Fibroblast of lung (primary cell): ENCODE data around the gene HIVEP3. TPM values are rescaled to one million over a fixed set of nuclear protein-coding genes. Genes with fewer than 3 reads are reported as not detected.

Source experiments
- DNase-seq, 2 donors: peaks; one replicate each; pipeline versions ENCODE4 v3.0.0 to v3.0.0-alpha.2; 2010; ENCODE audit warnings: low read depth in 2 of 2
- H2AFZ ChIP-seq: 2 replicates; pipeline ENCODE4 v1.5.1; 2012; ENCODE audit warnings: low read length, control low read depth, inconsistent platforms
- H3K27ac ChIP-seq: 2 replicates; pipeline ENCODE4 v1.5.1; 2011; ENCODE audit warnings: low read length, control low read depth; ENCODE audit not compliant: insufficient read depth
- H3K27me3 ChIP-seq: 2 replicates; pipeline ENCODE4 v1.5.1; 2011; ENCODE audit warnings: mild to moderate bottlenecking, low read length; ENCODE audit not compliant: control insufficient read depth, insufficient read depth
- H3K36me3 ChIP-seq: 2 replicates; pipeline ENCODE4 v1.5.1; 2011; ENCODE audit warnings: low read length; ENCODE audit not compliant: control insufficient read depth, insufficient read depth
- H3K4me1 ChIP-seq: 2 replicates; pipeline ENCODE4 v1.5.1; 2011; ENCODE audit warnings: low read length; ENCODE audit not compliant: control insufficient read depth, insufficient read depth; ENCODE audit errors: extremely low read depth
- H3K4me2 ChIP-seq: 2 replicates; pipeline ENCODE4 v1.5.1; 2011; ENCODE audit warnings: low read length, control low read depth; ENCODE audit not compliant: insufficient read depth; ENCODE audit errors: extremely low read depth
- H3K4me3 ChIP-seq, 4 experiments: fragments of 200-600 bp in 1 of 4; sonication (generic) in 1 of 4; replicated peaks in 1 of 4; 2 replicates each; pipeline ENCODE4 v1.5.1; 2011 to 2016; ENCODE audit warnings: low read length in 4 of 4, low read depth in 3 of 4, mild to moderate bottlenecking in 3 of 4, control low read depth in 2 of 4, inconsistent platforms in 1 of 4, mixed read lengths in 1 of 4; ENCODE audit not compliant: insufficient read depth in 1 of 4; ENCODE audit errors: control extremely low read depth in 1 of 4
- H3K79me2 ChIP-seq: 2 replicates; pipeline ENCODE4 v1.5.1; 2012; ENCODE audit warnings: mild to moderate bottlenecking, low read length, inconsistent platforms; ENCODE audit not compliant: control insufficient read depth, insufficient read depth
- H3K9ac ChIP-seq: 2 replicates; pipeline ENCODE4 v1.5.1; 2011; ENCODE audit warnings: mild to moderate bottlenecking, low read length, control low read depth; ENCODE audit not compliant: insufficient read depth
- H3K9me3 ChIP-seq: 2 replicates; pipeline ENCODE4 v1.5.1; 2012; ENCODE audit warnings: low read depth, low read length; ENCODE audit not compliant: control insufficient read depth, insufficient read depth
- H4K20me1 ChIP-seq: 2 replicates; pipeline ENCODE4 v1.5.1; 2011; ENCODE audit warnings: low read length; ENCODE audit not compliant: control insufficient read depth, insufficient read depth; ENCODE audit errors: extremely low read depth
- EZH2 ChIP-seq: IDR thresholded peaks from 2 replicates; pipeline ENCODE4 v1.5.1; 2012; ENCODE audit warnings: low read length, control low read depth, mild to moderate bottlenecking; ENCODE audit errors: missing control alignments
- polyA plus RNA-seq, 2 donors: library from polyadenylated mRNA; depleted of rRNA in 1 of 2; stranded (reverse) in 1 of 2; unstranded in 1 of 2; fragments of >200 nt; gene quantifications; 2 replicates each; pipeline ENCODE4 v1.2.1, GENCODE V29; 2011 to 2012; ENCODE audit warnings: missing spikeins in 1 of 2
- total RNA-seq: library from RNA; depleted of rRNA; stranded (reverse); fragments of >200 nt; gene quantifications from 2 replicates; pipeline ENCODE4 v1.2.1, GENCODE V29; 2014
- TF ChIP-seq, protein P1 (sequence below), 2 donors: IDR thresholded peaks in 1 of 2; conservative IDR thresholded peaks in 1 of 2; 1 replicate in 1 of 2; 2 replicates in 1 of 2; pipeline ENCODE4 v1.5.1; 2011 to 2012; ENCODE audit warnings: low read length in 2 of 2, control low read depth in 1 of 2, inconsistent platforms in 1 of 2, low read depth in 1 of 2, mild to moderate bottlenecking in 1 of 2

HIVEP3 gene
- total and polyA plus RNA-seq, 2 donors (not counting 1 experiment from before 2014, with no cell fraction given): 0.83 to 3.2 TPM

- no peaks in the 10 kb centered on the region for H3K9me3 ChIP-seq
- no peaks in the 10 kb centered on the region for H3K36me3 ChIP-seq
- H2AFZ ChIP-seq: no peak overlapping the region
- no peaks in the 10 kb centered on the region for H4K20me1 ChIP-seq
- no peak for TF ChIP-seq EZH2
- TF ChIP-seq, protein P1, sequence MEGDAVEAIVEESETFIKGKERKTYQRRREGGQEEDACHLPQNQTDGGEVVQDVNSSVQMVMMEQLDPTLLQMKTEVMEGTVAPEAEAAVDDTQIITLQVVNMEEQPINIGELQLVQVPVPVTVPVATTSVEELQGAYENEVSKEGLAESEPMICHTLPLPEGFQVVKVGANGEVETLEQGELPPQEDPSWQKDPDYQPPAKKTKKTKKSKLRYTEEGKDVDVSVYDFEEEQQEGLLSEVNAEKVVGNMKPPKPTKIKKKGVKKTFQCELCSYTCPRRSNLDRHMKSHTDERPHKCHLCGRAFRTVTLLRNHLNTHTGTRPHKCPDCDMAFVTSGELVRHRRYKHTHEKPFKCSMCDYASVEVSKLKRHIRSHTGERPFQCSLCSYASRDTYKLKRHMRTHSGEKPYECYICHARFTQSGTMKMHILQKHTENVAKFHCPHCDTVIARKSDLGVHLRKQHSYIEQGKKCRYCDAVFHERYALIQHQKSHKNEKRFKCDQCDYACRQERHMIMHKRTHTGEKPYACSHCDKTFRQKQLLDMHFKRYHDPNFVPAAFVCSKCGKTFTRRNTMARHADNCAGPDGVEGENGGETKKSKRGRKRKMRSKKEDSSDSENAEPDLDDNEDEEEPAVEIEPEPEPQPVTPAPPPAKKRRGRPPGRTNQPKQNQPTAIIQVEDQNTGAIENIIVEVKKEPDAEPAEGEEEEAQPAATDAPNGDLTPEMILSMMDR (conservative IDR thresholded peaks at IDR 0.05 in 1 of 2, IDR thresholded peaks at IDR 0.05 in 1 of 2; ENCODE audit: low read depth in 1 of 2, low read length in 2 of 2): no peak
- no peaks in the 10 kb centered on the region for H3K4me1 ChIP-seq
- no peaks in the 10 kb centered on the region for H3K27me3 ChIP-seq
- H3K27ac ChIP-seq: no peak overlapping the region
- no peak overlapping the region for H3K4me3 ChIP-seq
- no peak overlapping the region for H3K9ac ChIP-seq
- H3K4me2 ChIP-seq: no peak overlapping the region
- H3K79me2 ChIP-seq: no peaks in the 10 kb centered on the region
- DNase-seq: no peak
Observed at GRCh38 chr1:41805771-41806471, 112.8 kb downstream of the HIVEP3 start.

GRCh38 chr1:41804176-41804575, 114.5 kb downstream of the HIVEP3 start:
- no peak for DNase-seq
- no peak overlapping the region for H3K4me2 ChIP-seq

DNA sequence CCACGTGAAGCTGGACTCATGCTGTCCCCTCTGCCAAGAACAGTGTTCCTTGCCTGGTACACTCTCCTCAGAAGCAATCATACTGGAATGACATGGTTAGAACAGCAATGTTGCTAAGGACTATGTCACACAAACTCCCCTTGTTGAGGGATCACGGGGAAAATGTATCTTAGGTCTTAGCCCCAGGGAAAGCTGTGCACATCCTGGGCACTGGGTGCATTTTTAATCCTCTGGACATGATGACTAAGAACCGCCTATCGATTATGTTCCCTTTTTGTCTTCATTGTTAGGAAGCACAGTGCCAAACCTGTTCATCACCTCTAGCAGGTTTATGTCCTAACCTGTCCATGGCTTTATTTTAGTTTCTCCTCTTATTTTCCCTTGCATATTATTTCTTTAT, 115.1 kb downstream of the HIVEP3 start:
- no peaks in the 10 kb centered on the region for H3K79me2 ChIP-seq
- no peaks in the 10 kb centered on the region for H3K27me3 ChIP-seq
- TF ChIP-seq EZH2: no peak
- TF ChIP-seq, protein P1 (conservative IDR thresholded peaks at IDR 0.05 in 1 of 2, IDR thresholded peaks at IDR 0.05 in 1 of 2; ENCODE audit: low read depth in 1 of 2, low read length in 2 of 2): no peak
- no peaks in the 10 kb centered on the region for H3K9me3 ChIP-seq
- H3K4me3 ChIP-seq: no peak overlapping the region
- H3K4me1 ChIP-seq: no peaks in the 10 kb centered on the region
- no peak overlapping the region for H3K9ac ChIP-seq
- H3K27ac ChIP-seq: no peak overlapping the region
- no peak overlapping the region for H2AFZ ChIP-seq
- no peak for DNase-seq
- H3K4me2 ChIP-seq: no peak overlapping the region
- H3K36me3 ChIP-seq: no peaks in the 10 kb centered on the region
- H4K20me1 ChIP-seq: no peaks in the 10 kb centered on the region

More at GRCh38 chr1:41804176-41804575, 114.5 kb downstream of the HIVEP3 start:
- Histone ChIP-seq H3K27me3 (no peaks in the 10 kb centered on the region), H2AFZ (no peak overlapping the region), H3K79me2 (no peaks in the 10 kb centered on the region), H3K27ac (no peak overlapping the region), H3K9me3 (no peaks in the 10 kb centered on the region), H4K20me1 (no peaks in the 10 kb centered on the region), H3K4me1 (no peaks in the 10 kb centered on the region), H3K9ac (no peak overlapping the region), H3K36me3 (no peaks in the 10 kb centered on the region), H3K4me3 (no peak overlapping the region)
- TF ChIP-seq EZH2: no peak
- TF ChIP-seq, protein P1 (conservative IDR thresholded peaks at IDR 0.05 in 1 of 2, IDR thresholded peaks at IDR 0.05 in 1 of 2; ENCODE audit: low read depth in 1 of 2, low read length in 2 of 2): no peak
